Type B pancreatic cell (in vitro differentiated cells): ENCODE data around the gene CRLF1. TPM values are rescaled to one million over a fixed set of nuclear protein-coding genes. Genes with fewer than 3 reads are reported as not detected.

Experiments
- DNase-seq: peaks from one replicate; pipeline ENCODE4 v3.0.0; 2021; ENCODE audit warnings: mixed read lengths; ENCODE audit not compliant: unreplicated experiment; ENCODE audit errors: extremely low spot score
- H3K27ac Mint-ChIP-seq: 2 replicates; pipeline ENCODE4 v1.8.0; 2021; ENCODE audit warnings: mild to moderate bottlenecking, mixed read lengths
- H3K27me3 Mint-ChIP-seq: 2 replicates; pipeline ENCODE4 v1.8.0; 2021; ENCODE audit warnings: mixed read lengths
- H3K36me3 Mint-ChIP-seq: 2 replicates; pipeline ENCODE4 v1.8.0; 2021; ENCODE audit warnings: mixed read lengths
- H3K4me1 Mint-ChIP-seq: one replicate; pipeline ENCODE4 v1.8.0; 2021; ENCODE audit warnings: mixed read lengths; ENCODE audit not compliant: unreplicated experiment
- H3K4me3 Mint-ChIP-seq: 2 replicates; pipeline ENCODE4 v1.8.0; 2021; ENCODE audit warnings: mild to moderate bottlenecking, mixed read lengths
- H3K9me3 Mint-ChIP-seq: 2 replicates; pipeline ENCODE4 v1.8.0; 2021; ENCODE audit warnings: mixed read lengths
- total RNA-seq: library from RNA; stranded (reverse); gene quantifications from 2 replicates; pipeline ENCODE4 v1.2.1, GENCODE V29; 2021; ENCODE audit warnings: low replicate concordance
- TF ChIP-seq, protein P1 (sequence below): fragments of 200-600 bp; sonication (generic); conservative IDR thresholded peaks from 2 replicates; pipeline ENCODE4 v1.5.0; 2021; ENCODE audit warnings: antibody characterized with exemption, mild to moderate bottlenecking

Gene CRLF1
- total RNA-seq, 1 donor from 2014 or later: 7.8 TPM

DNA sequence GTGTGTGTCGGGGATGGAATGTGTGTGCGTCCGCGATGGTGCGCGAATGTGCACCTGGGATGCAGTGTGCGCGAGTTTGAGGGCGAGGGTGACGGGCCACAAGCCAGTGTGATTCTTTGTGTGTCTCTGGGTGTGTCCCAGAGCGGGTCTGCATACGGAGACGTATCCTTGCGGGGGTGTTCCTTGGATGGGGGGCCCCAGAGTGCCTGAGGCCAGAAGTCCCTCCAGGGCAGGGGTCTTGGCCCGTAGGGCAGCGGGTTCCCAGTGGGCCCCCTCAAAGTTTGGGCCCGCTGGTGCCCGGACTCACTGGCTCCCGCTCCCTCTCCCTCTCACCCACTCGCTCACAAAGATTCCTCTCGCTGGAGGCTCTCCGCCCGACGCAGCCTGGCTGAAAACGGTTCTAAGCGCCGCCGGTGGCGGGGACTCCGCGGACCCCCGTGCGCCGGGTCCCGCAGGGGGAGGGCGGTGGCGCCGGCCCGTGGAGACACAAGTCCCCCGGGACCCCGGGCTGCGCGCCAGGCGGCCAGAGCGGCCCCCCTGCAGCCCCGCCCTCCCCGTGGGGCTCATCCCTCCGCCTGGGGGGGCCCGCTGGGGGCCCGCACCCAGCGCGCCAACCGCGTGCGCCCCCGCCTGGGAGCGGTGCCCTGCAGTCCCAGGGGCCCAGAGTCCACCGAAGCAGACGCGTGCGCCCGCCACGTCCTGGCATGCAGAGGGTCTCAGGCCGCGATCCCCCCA, 886 bp downstream of the CRLF1 start:
- peaks cover 3% of the 10 kb centered on the region for H3K36me3 Mint-ChIP-seq
- peak overlapping the region; percentile 75 for H3K27ac Mint-ChIP-seq

DNA sequence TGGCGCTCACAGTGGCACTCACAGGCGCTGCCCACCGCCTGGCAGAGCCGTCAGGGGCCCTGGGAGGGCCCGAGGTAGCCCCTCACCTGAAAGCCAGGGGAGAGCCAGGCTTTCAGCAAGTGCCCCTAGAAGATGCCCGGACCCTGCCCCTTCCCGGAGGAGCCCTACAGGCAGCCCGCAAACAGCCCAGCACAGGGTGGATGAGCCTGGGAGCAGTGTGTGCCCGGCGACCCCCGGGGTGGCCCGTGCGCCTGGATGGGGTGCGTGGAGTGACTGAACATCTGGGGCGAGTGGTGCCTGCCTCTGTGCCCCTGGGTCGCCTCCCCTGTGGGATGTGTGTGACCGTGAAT, 1.4 kb downstream of the CRLF1 start:
- no peaks in the 10 kb centered on the region for H3K9me3 Mint-ChIP-seq
- H3K36me3 Mint-ChIP-seq: peaks cover 3% of the 10 kb centered on the region
- H3K4me1 Mint-ChIP-seq: peaks cover 22% of the 10 kb centered on the region
- H3K27me3 Mint-ChIP-seq: peaks cover 76% of the 10 kb centered on the region
- H3K27ac Mint-ChIP-seq: peak overlapping the region; percentile 75
- H3K4me3 Mint-ChIP-seq: peak overlapping the region; percentile 80
- DNase-seq: no peak
- TF ChIP-seq, protein P1, sequence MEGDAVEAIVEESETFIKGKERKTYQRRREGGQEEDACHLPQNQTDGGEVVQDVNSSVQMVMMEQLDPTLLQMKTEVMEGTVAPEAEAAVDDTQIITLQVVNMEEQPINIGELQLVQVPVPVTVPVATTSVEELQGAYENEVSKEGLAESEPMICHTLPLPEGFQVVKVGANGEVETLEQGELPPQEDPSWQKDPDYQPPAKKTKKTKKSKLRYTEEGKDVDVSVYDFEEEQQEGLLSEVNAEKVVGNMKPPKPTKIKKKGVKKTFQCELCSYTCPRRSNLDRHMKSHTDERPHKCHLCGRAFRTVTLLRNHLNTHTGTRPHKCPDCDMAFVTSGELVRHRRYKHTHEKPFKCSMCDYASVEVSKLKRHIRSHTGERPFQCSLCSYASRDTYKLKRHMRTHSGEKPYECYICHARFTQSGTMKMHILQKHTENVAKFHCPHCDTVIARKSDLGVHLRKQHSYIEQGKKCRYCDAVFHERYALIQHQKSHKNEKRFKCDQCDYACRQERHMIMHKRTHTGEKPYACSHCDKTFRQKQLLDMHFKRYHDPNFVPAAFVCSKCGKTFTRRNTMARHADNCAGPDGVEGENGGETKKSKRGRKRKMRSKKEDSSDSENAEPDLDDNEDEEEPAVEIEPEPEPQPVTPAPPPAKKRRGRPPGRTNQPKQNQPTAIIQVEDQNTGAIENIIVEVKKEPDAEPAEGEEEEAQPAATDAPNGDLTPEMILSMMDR: no peak

More for the DNA sequence above, 886 bp downstream of the CRLF1 start:
- peaks cover 77% of the 10 kb centered on the region for H3K27me3 Mint-ChIP-seq
- TF ChIP-seq, protein P1: no peak
- H3K4me3 Mint-ChIP-seq: peak overlapping the region; percentile 80
- peaks cover 22% of the 10 kb centered on the region for H3K4me1 Mint-ChIP-seq
- DNase-seq: no peak
- no peaks in the 10 kb centered on the region for H3K9me3 Mint-ChIP-seq

DNA sequence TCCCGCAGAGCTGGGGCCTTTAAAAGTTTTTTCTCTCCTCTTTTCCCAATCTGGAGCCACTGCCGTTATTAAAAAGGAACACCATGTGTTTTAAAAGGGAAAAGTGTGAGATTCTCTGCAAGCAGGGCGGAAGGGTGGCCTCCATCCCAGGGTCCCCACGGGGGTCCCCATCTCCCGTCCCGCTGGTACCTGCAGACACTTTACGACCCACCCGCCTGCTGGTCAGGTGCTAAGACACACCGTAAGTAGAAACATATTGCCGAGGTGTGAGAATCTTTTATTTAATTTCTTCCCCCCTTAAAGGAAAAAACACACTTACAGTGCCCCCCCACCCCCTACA, 1.8 kb downstream of the CRLF1 start:
- TF ChIP-seq, protein P1: no peak
- Mint-ChIP-seq H3K4me3 (peak overlapping the region; percentile 36), H3K4me1 (peaks cover 22% of the 10 kb centered on the region), H3K27me3 (peaks cover 76% of the 10 kb centered on the region), H3K27ac (no peak overlapping the region), H3K9me3 (no peaks in the 10 kb centered on the region), H3K36me3 (peaks cover 3% of the 10 kb centered on the region)
- no peak for DNase-seq

DNA sequence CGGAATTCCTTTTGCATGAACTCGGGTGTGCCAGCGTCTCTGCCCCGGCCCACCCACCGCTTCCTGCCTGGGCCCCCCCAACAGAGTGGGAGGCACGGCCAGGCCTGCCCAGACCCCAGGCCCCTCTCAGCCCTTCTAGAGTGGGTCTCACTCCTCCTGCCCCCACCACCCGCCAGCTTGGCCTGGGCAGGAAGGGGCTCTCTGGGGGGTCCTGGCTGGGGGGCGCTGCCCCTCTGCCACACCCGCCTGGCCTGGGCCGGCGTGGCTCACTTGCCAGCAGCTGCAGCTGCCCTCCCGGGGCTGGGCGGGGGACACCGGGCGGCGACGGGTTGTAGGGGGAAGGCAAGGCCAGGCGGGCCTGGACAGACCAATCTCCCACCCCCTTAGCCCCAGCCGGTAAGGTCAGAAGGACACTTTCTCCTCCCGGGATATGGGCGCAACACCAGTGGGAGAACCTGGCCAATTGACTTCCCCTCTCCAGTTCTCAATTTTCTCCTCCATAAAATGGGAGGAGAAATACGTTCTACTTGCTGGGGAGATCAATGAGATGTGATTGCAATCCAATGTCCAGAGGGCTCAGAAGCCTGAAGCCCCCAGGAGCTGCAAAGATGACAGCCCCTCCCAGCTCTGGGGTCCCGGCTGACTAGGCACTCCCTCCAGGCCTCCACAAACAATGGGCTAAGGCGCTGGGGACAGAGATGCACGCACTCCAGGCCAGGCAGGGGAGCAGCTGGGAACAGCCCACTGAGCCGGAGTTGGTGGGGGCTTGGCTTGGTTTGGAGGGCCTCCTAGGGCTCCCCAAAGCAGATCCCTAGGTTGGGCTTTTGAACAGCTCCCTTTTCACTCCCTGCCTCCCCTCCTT, 2.4 kb downstream of the CRLF1 start:
- Mint-ChIP-seq H3K27me3 (peaks cover 74% of the 10 kb centered on the region), H3K36me3 (peaks cover 3% of the 10 kb centered on the region), H3K4me3 (no peak overlapping the region), H3K4me1 (peaks cover 18% of the 10 kb centered on the region), H3K27ac (no peak overlapping the region), H3K9me3 (no peaks in the 10 kb centered on the region)
- no peak for DNase-seq
- TF ChIP-seq, protein P1: no peak

DNA sequence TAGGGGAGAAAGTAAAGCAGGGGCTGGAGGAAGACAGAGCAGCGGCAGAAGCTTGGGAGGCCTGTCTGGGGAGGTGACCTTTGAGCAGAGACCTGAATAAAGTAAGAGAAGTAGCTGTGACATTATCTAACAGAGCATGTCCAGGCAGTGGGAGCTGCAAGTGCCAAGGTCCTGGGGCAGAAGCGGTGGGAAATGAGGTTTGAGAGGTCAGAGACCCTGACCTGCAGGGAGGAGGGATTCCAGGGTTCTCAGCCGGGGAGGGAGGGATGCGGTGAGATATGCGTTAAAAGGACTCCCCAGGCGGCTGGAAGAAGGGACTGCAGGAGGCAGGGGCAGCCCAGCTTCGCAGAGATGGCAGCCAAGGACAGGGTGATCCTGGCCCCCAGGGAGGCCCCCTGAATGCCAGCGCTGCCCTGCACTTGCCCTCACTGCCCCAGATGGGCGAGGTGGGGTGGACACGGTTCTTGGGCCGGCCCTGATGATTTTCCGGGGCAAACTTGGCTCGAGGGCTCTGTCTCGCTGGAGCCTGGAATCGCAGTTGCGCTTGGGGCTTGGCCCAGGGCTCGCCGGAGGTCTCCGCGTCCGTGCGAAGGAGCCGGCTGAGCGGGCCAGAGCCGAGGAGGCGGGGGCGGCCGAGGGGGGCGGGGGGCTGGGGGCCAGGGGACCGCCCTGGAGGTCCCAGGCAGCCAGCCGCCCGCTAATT, 3.2 kb downstream of the CRLF1 start:
- no peak for DNase-seq
- TF ChIP-seq, protein P1: peak; percentile 53
- Mint-ChIP-seq H3K36me3 (peaks cover 3% of the 10 kb centered on the region), H3K27me3 (peaks cover 72% of the 10 kb centered on the region), H3K27ac (no peak overlapping the region), H3K4me1 (peaks cover 10% of the 10 kb centered on the region), H3K4me3 (peak overlapping the region; percentile 54), H3K9me3 (no peaks in the 10 kb centered on the region)
